22Rv1 (cell line): ENCODE results near the gene CEP164.

Source experiments
- ZFX ChIP-seq: fragments of 450-650 bp; IDR thresholded peaks from 2 replicates; pipeline ENCODE4 v1.6.1; 2017; ENCODE audit warnings: antibody characterized with exemption, borderline replicate concordance
- TF ChIP-seq, protein P1 (sequence below): fragments of 450-650 bp; IDR thresholded peaks from 2 replicates; pipeline ENCODE4 v1.5.1; 2017; ENCODE audit warnings: mild to moderate bottlenecking

DNA sequence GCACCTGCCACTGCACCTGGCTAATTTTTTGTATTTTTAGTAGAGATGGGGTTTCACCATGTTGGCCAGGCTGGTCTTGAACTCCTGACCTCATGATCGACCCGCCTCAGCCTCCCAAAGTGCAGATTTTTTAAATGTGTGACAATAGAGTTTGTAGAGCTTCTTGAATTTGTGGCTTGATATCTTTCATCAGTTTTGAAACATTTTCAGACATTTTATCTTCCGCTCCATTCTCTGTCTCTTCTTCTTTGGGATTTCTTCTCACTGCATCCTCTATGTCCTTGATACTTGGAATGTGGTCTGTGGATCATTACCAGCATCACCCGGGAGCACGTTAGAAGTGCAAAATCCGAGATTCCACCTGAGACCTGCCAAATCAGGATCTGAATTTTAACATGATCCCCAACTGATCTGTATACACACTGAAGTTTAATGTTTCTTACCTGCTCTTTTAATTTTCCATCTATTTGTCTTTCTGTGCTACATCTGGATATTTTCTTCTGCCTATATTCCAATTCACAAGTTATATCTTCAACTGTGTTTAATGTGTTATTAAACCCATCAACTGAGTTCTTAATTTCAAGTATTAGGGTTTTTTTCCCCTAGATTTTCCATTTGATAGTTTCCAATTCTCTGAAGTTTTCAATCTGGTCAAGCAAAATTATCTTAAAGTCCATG, 126.4 kb downstream of the CEP164 start:
- TF ChIP-seq, protein P1, sequence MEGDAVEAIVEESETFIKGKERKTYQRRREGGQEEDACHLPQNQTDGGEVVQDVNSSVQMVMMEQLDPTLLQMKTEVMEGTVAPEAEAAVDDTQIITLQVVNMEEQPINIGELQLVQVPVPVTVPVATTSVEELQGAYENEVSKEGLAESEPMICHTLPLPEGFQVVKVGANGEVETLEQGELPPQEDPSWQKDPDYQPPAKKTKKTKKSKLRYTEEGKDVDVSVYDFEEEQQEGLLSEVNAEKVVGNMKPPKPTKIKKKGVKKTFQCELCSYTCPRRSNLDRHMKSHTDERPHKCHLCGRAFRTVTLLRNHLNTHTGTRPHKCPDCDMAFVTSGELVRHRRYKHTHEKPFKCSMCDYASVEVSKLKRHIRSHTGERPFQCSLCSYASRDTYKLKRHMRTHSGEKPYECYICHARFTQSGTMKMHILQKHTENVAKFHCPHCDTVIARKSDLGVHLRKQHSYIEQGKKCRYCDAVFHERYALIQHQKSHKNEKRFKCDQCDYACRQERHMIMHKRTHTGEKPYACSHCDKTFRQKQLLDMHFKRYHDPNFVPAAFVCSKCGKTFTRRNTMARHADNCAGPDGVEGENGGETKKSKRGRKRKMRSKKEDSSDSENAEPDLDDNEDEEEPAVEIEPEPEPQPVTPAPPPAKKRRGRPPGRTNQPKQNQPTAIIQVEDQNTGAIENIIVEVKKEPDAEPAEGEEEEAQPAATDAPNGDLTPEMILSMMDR: no peak
- no peak for TF ChIP-seq ZFX
